DOHH2 (cell line): ENCODE measurements around the gene KLHL40.

ENCODE experiments used
- EZH2phosphoT487 ChIP-seq: fragments of 200-600 bp; sonication (generic); IDR thresholded peaks from 2 replicates; pipeline ENCODE4 v1.6.1; 2017; ENCODE audit warnings: borderline replicate concordance, mild to moderate bottlenecking, antibody characterized with exemption, low read length, moderate library complexity, mixed read lengths
- TF ChIP-seq, protein P1 (sequence below): fragments of 200-600 bp; sonication (generic); IDR thresholded peaks from one replicate; pipeline ENCODE4 v1.5.1; 2014; ENCODE audit warnings: antibody characterized with exemption, mild to moderate bottlenecking, low read depth, low read length; ENCODE audit not compliant: poor library complexity, severe bottlenecking

DNA sequence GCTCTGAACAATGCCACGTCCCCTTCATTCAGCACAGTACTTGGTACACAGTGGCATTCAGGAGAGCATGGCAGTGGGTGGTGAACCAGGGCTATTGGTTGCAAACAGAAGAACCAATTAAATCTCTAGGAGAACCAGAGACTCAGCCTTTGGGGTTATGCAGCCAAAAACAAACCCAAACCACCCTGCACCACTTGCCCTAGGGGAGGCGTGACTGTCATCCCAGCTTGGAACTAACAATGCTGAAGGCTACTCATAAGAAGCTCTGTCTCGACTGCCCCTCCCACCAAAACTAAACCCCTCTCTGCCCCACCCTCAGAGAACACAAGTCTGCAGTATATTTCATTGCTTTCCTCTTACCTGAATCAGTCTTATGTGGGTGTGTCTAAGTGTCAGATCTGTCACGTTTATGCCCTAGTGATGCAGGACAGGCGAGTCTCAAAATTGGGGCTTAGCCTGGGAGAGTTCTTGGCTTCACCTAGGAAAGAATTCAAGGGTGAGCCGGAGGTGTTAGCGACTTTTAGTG, 15.2 kb upstream of the KLHL40 start:
- TF ChIP-seq, protein P1, sequence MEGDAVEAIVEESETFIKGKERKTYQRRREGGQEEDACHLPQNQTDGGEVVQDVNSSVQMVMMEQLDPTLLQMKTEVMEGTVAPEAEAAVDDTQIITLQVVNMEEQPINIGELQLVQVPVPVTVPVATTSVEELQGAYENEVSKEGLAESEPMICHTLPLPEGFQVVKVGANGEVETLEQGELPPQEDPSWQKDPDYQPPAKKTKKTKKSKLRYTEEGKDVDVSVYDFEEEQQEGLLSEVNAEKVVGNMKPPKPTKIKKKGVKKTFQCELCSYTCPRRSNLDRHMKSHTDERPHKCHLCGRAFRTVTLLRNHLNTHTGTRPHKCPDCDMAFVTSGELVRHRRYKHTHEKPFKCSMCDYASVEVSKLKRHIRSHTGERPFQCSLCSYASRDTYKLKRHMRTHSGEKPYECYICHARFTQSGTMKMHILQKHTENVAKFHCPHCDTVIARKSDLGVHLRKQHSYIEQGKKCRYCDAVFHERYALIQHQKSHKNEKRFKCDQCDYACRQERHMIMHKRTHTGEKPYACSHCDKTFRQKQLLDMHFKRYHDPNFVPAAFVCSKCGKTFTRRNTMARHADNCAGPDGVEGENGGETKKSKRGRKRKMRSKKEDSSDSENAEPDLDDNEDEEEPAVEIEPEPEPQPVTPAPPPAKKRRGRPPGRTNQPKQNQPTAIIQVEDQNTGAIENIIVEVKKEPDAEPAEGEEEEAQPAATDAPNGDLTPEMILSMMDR: no peak
- no peak for TF ChIP-seq EZH2phosphoT487
